CD4-positive, alpha-beta T cell treated with Interleukin-6 for 4 hours (primary cell): Measurements from ENCODE around the gene PTCHD4.

ENCODE experiments used
- DNase-seq: peaks from one replicate; pipeline ENCODE4 v3.0.0-alpha.2; 2020; ENCODE audit warnings: mixed read lengths

Gene PTCHD4

GRCh38 chr6:48099713-48100587 is 11.0 kb downstream of the PTCHD4 start:
- no peak for DNase-seq

- no peak for DNase-seq
Measured at GRCh38 chr6:48098923-48099322, 12.1 kb downstream of the PTCHD4 start.

GRCh38 chr6:48092550-48093217 is 18.3 kb downstream of the PTCHD4 start:
- DNase-seq, result no peak

GRCh38 chr6:48090546-48090945 is 20.5 kb downstream of the PTCHD4 start:
- no peak for DNase-seq

- no peak for DNase-seq
Measured at GRCh38 chr6:48087448-48087847, 23.5 kb downstream of the PTCHD4 start.

GRCh38 chr6:48086187-48086586 is 24.8 kb downstream of the PTCHD4 start:
- DNase-seq, result no peak

GRCh38 chr6:48085131-48085741 is 25.8 kb downstream of the PTCHD4 start:
- DNase-seq, result no peak

- no peak for DNase-seq
Measured at GRCh38 chr6:48084201-48084600, 26.8 kb downstream of the PTCHD4 start.

- no peak for DNase-seq
Measured at GRCh38 chr6:48080227-48081009, 30.6 kb downstream of the PTCHD4 start.

- DNase-seq, result no peak
Measured at GRCh38 chr6:48078120-48078519, 32.9 kb downstream of the PTCHD4 start.

- no peak for DNase-seq
Measured at GRCh38 chr6:48075181-48075580, 35.8 kb downstream of the PTCHD4 start.

GRCh38 chr6:48073976-48074767 is 36.8 kb downstream of the PTCHD4 start:
- DNase-seq, result no peak

- no peak for DNase-seq
Measured at GRCh38 chr6:48071833-48072232, 39.2 kb downstream of the PTCHD4 start.

GRCh38 chr6:48069280-48069679 is 41.7 kb downstream of the PTCHD4 start:
- DNase-seq, result no peak

- DNase-seq, result no peak
Measured at GRCh38 chr6:48068278-48069251, 42.4 kb downstream of the PTCHD4 start.

GRCh38 chr6:48067886-48068277 is 43.1 kb downstream of the PTCHD4 start:
- DNase-seq, result no peak

GRCh38 chr6:48067148-48067712 is 43.8 kb downstream of the PTCHD4 start:
- DNase-seq, result no peak

GRCh38 chr6:48061265-48061990 is 49.6 kb downstream of the PTCHD4 start:
- DNase-seq, result no peak
